Activated CD4-positive, CD25-positive, alpha-beta regulatory T cell treated with anti-CD3 and anti-CD28 coated beads, Interleukin-2, amount 50 U/mL, for 72 hours (primary cell): ENCODE measurements around the gene PCDH15.

Source experiments
- DNase-seq: peaks from one replicate; pipeline ENCODE4 v3.0.0; 2021

The PCDH15 gene

GRCh38 chr10:54702583-54703485 lies 98.2 kb downstream of the PCDH15 start:
- no peak for DNase-seq

DNA sequence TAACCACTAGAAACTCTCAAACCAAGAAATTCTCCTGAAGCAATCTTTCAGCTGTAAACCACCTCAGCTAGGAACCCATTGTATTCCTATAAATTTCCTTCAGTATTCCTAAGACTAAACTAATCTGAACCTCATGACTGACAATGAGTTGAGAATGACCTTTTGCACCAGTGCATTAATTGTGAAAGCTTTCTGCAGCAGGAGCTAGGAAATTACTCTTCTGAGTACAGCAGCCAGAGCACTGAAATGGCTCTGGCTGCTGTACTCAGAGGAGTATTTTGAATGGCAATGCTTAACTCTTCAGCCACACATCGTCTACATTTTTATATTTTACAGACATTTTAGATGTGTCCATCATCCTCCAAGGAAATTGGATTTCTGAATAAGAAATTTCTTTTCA lies 109.7 kb downstream of the PCDH15 start:
- DNase-seq, result no peak

DNA sequence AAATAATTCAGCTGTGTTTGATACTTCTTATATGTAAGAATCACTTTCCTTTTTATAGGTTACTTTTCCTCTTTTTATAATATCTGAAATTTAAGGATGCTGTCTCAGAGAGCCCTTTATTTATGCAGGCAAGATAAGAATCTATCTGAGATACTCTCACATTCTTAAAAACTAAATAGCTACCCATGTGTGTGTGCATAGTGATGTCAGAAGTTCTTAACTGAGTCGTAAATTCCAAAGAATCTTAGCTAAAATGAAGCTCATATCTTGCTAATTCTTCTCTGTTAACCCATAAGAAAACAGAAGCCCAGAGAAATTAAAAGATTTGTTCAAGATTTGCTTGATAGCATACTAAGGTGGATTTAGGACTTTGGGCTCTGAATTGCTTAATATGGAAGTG lies 118.5 kb downstream of the PCDH15 start:
- no peak for DNase-seq

- DNase-seq, result no peak
Measured at GRCh38 chr10:54681136-54681535, 119.9 kb downstream of the PCDH15 start.

GRCh38 chr10:54667136-54667535 lies 133.9 kb downstream of the PCDH15 start:
- DNase-seq, result no peak

GRCh38 chr10:54666192-54666591 lies 134.8 kb downstream of the PCDH15 start:
- DNase-seq, result no peak

DNA sequence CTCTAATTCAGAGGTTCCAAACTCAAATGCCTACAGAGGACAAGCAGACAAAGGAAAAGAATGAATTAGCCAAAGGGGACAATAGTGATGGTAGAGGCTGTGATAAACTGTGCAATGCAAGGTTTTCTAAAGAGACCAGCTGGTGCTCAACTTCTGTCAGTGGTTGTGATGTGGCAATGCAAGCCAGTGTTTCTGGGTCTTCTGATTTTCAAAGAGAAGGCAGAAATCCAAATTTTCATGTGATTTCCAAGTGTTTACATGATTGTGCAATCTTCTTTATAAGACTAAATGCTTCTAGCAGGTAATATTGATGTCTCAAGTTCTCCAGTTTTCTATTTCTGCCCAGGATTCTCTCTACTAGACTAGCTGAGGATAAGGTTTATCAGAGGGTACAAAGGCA lies 135.9 kb downstream of the PCDH15 start:
- DNase-seq, result no peak

DNA sequence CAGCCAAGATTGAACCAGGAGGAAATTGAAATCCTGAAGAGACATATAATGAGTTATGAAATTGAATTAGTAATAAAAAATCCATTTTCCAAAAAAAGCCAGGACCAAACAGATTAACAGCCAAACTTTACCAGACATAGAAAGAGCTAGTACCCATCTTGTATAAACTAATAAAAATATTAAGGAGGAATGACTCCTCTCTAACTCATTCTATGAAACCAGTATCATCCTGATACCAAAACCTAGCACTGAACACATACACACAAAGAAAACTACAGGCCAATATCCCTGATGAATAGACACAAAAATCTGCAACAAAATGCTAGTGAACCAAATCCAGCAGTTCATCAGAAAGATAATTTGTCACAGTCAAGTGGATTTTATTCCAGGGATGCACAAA lies 140.6 kb downstream of the PCDH15 start:
- no peak for DNase-seq

DNA sequence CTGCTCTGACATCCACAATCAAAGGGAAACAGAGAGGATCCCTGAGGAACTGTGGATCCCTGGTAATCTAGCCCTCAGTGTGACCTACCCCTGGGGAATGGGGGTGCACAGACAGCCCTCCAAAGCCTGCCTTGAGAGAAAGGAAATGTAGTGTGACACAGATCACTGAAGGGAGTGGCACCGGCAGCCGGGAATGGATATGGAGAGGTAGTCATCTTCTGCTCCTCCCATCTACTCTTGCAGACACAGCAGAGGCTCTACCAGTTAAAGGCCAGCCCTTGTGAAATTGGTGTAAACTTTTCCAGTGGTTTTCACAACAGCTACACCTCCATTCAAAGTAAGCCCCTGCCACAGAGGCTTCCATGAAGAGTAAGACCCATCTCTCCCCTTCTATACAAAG lies 144.4 kb downstream of the PCDH15 start:
- no peak for DNase-seq

- DNase-seq, result no peak
Measured at GRCh38 chr10:54653518-54653917, 147.5 kb downstream of the PCDH15 start.

GRCh38 chr10:54650547-54650946 lies 150.5 kb downstream of the PCDH15 start:
- no peak for DNase-seq

GRCh38 chr10:54622017-54622416 lies 179.0 kb downstream of the PCDH15 start:
- DNase-seq, result no peak

GRCh38 chr10:54620352-54620751 lies 180.7 kb downstream of the PCDH15 start:
- DNase-seq, result no peak

GRCh38 chr10:54614072-54614471 lies 187.0 kb downstream of the PCDH15 start:
- no peak for DNase-seq

GRCh38 chr10:54613162-54613561 lies 187.9 kb downstream of the PCDH15 start:
- DNase-seq, result no peak

- no peak for DNase-seq
Measured at GRCh38 chr10:54609423-54609822, 191.6 kb downstream of the PCDH15 start.

DNA sequence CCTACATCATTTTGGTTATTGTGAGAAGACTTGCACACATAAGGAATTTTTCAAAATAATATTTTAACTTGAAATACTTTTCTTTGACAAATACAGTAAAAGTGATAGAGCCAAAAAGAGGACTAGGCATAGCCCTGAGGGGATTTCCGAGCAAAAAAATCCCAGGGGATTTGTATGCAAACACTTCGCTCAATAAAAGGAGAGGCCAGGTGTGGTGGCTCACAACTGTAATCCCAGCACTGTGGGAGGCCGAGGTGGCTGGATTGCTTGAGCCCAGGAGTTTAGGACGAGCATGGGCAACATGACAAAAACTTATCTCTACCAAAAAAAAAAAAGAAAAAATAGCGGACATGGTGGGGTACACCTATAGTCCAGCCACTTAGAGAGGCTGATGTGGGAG lies 193.0 kb downstream of the PCDH15 start:
- DNase-seq, result no peak

GRCh38 chr10:54594289-54594688 lies 206.7 kb downstream of the PCDH15 start:
- DNase-seq, result no peak

DNA sequence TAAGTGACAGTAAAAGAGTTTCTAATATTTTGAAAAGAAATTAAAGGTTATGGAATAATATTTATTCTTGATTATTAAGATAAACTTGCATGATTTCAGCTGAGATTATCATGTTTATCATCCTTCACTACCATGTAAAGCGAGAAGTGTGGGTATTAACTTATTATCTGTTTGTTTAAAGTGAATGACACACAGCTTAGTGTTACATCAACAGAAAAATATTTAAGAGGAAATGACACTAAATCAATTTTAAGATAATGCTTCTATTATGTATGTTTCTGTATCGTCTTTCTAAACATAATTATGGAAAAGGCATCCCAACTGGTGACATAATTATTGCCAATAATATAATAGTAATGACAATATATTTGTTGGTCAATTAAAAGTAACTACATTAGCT lies 213.1 kb downstream of the PCDH15 start:
- no peak for DNase-seq

GRCh38 chr10:54585572-54585971 lies 215.5 kb downstream of the PCDH15 start:
- no peak for DNase-seq

GRCh38 chr10:54577682-54578081 lies 223.3 kb downstream of the PCDH15 start:
- no peak for DNase-seq

DNA sequence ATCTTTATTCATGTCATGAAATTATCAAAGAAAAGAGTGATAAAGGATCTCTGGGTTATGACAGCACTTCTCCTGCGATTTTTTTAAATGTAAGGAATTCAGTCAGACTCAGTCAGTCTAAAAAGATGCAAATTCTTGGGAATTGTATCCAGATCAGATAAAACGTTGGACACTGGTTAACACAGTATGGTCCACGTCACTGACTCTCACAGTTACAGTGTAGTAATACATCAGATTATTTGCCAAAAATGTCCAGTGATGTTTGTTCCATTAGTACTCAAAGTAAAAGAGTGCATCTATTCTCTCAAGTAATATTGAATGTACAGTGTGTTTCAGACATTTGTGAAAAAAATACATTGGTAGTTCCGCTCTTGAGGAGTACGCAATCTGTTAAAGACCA lies 224.5 kb downstream of the PCDH15 start:
- DNase-seq, result no peak

GRCh38 chr10:54559498-54559897 lies 241.5 kb downstream of the PCDH15 start:
- DNase-seq, result no peak

DNA sequence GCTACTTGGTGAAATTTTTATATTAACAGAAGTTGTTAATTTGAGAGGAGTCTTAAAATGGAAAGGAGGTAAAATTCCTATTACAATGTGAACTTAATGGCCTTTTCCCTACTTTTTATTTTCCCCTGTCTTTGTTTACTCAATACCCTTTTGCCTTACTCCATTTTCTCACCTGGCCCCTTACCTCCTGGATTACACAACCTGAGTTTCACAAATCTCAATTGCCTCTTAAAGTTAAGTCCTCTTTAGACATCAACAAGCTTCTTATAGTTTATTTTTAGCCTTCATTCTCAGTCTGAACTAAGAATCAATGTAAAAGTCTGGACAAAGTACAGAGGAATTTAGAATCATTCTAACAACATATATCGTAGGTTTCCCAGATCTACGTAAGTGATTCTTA lies 247.0 kb downstream of the PCDH15 start:
- DNase-seq, result no peak

DNA sequence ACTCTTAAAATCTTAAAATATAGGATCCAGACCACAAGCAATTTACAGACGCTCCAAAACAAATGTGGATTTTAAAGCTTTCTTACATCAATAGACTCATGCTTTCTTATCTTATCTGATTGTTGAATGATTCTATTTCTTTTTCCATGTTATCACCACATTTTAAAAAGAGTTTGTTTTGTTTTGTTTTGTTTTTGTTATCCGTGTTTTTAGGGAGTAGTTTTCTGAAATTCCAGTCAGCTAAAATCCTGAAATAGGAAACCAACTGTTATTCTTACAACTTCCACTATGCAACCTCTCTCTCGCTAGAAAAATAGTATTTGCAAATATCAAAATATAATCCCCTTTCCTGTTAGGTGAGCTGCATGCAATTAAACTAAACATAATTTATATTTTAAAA lies 251.0 kb downstream of the PCDH15 start:
- no peak for DNase-seq
